RKO (cell line): ENCODE measurements around the gene NPFFR1.
"Not testable (repeated sequence)": the region's sequence is repeated elsewhere in the genome, so short reads cannot be mapped to it uniquely, and the experiment has no call there.

Experiments
- DNase-seq: peaks from one replicate; pipeline ENCODE4 v3.0.0-alpha.2; 2016; ENCODE audit warnings: low spot score

The NPFFR1 gene

DNA sequence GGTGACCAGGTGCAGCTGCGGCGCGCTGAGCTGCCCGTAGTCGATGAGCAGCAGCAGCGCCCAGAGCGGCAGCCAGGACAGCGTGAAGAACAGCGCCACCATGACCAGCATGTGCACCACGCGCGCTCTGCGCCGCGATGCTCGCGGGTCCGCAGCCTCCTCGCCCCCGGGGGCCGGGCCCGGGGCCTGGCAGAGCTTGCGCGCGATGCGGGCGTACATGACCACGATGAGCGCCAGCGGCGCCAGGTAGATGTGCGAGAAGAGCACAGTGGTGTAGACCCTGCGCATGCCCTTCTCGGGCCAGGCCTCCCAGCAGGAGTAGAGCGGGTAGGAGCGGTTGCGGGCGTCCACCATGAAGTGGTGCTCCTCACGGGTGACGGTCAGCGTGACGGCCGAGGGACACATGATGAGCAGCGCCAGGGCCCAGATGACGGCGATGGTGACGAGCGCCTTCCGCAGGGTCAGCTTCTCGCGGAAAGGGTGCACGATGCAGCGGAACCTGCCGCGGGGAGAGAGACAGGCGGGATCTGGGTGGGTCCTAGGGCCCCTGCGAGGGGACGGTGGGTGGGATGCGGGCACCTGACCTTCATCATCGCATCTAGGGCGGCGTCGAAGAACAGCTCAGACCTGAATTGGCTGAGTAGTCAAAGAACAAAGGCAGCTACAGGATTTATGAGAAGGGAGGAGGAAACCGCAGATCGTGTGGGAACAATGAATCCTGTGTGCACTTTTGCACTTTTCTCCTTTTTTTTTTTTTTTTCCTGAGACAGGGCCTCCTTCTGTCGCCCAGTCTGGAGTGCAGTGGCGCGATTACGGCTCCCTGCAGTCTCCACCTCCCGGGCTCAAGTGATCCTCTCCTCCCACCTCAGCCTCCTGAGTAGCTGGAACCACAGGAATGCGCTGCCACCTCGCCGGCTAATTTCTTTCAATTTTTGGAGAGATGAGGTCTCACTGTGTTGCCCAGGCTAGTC is 28.2 kb downstream of the NPFFR1 start:
- DNase-seq, result no peak

DNA sequence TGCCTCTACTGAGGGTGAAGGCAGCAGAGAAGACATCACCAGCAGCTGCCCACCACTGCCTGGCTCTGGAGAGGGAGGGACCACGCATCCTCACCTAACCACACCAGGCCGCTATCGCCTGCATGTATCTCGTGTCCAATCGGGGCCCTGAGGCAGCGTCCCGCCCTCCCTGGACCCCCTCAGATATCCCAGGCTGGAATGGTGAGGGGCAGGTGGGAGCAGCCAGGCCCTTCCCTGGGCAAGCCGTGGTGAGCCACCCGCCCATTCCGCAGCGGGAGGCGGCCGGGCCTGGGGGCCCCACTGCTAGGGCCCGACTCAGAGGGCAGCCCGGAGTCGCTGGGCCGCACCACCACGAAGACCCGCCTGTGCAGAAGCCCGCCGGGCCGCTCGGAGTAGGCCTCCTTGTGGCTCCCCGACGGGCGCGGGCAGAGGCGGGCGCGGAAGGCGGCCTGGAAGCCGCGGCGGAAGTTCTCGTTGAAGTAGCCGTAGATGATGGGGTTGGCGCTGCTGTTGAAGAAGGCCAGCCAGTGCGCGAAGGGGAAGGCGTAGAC is 29.0 kb downstream of the NPFFR1 start:
- DNase-seq, result no peak

DNA sequence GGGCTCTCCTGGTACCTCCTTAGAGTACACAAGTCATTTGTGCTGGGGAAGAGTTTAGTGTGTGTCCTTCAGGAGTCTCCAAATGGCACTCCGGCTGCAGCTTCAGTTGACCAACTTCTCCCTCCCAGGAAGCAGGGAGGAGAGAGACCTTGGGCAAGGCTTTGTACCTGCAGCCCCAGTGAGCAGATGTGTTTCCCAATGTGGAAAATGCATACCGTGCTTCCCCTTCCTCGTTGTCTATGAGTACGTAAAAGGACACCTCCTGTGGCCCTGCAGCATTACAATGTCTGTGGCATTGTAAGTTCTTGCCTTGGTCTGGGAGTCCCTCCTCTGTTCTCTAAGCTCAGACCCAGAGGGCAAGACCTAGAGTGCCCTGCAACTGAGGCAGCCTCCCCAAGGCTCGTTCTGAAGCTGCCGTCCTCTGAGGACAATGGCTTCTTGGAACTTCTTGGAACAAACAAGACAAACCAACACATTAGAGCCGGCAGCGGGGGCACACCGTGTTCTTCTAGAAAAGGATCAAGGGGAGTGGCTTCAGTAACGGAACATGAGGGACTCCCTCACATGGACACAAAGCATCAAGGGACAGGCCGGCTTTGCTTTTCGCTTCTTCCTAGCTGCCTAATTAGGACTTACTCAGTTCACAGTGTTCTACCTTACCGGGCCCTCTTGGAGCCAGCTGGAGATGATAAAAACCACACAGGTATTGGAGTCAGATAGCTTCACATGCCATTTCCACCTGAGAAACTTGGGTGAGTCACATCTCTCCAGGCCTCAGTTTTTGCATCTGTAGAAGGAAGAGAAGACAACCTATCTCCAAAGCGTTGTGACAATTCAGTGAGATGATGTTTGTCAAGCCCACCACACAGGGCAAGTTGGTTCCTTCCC is 29.7 kb downstream of the NPFFR1 start:
- no peak for DNase-seq

DNA sequence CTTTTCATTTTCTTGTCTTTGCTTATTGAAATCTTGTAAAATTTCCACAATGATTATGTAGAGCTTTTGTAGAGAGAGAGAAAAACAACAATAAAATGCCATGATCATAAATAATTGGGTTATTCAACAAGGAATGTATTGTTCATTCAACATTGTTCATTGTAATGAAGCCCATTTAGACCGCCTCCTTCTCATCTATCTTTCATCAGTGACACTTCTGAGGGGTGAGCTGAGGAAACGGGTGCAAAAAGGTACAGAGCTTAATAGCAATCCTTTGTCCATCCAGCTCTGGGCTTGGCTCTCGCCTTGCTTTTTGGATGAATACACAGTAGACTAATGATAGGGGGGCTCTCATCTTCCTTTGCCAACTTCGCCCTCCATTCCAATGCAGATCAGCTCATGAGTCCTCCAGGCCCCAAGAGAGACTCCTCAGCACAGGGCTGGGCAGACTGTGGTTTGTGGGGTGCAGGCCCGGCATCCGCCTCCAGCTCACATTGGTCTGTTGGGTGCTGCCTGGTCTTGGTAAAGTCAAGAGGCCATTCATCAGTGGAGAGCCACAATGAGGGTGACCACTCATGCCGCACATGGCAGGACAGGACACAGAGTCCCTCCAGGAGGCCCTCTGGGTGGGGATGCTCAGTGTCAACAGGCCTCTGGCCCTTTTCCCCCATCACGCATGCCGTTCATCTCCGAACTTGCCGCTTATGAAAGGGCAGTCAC is 32.7 kb downstream of the NPFFR1 start:
- no peak for DNase-seq

DNA sequence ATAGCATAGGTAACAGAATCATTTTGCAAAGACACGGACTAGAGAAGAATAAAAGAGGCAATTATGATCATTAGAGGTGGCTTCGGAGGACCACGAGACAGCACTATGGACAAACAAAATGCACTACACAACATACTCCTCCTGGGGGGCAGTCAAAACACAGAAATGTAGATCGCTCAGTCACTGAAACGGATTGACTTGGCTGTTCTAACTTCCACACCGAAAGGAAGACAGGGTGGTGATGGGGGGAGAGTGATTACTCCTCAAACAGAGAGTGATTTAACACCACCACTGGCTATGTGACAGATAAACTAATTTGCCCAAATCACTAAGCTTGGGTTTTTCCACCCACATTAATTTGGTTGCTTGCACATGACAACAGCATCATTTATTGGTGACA is 36.4 kb downstream of the NPFFR1 start:
- no peak for DNase-seq

DNA sequence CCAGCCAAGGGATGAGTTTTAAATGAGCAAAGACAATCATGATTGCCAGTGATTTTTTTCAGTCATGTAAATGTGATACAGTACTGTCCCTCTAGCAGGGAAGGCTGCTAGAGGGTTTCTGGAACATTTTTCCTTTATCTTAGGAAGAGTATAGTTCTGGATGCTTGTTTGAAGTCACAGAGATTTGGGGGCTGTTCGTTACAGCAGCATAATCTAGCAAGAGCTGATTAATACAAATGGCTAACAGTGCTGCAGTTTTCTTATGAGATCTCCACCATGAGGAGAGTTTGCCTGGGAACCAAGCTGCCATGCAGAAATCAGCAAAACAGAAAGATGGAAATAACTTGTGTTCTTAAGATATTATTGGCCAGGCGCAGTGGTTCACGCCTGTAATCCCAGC is 42.7 kb downstream of the NPFFR1 start:
- no peak for DNase-seq

DNA sequence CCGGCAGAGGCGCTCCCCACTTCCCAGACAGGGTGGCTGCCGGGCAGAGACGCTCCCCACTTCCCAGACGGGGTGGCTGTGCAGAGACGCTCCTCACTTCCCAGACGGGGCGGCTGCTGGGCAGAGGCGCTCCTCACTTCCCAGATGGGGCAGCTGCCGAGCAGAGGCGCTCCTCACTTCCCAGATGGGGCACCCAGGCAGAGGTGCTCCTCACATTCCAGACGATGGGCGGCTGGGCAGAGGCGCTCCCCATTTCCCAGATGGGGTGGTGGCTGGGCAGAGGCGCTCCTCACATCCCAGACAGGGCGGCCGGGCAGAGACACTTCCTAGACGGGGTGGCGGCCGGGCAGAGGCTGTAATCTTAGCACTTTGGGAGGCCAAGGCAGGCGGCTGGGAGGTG is 43.8 kb downstream of the NPFFR1 start:
- DNase-seq, result not testable (repeated sequence)

DNA sequence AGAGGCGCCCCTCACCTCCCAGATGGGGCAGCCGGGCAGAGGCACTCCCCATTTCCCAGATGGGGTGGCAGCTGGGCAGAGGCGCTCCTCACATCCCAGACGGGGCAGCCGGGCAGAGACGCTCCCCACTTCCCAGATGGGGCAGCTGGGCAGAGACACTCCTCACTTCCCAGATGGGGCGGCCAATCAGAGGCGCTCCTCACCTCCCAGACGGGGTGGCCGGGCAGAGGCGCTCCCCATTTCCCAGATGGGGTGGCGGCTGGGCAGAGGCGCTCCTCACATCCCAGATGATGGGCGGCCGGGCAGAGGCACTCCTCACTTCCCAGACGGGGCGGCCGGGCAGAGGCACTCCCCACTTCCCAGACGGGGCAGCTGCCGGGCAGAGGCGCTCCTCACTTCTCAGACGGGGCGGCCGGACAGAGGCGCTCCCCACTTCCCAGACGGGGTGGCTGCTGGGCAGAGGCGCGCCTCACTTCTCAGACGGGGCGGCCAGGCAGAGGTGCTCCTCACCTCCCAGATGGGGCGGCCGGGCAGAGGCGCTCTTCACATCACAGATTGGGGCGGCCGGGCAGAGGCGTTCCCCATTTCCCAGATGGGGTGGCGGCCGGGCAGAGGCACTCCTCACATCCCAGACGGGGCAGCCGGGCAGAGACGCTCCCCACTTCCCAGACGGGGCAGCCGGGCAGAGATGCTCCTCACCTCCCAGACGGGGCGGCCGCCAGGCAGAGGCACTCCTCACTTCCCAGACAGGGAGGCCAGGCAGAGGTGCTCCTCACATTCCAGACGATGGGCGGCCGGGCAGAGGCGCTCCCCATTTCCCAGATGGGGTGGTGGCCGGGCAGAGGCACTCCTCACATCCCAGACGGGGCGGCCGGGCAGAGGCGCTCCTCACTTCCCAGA is 44.5 kb downstream of the NPFFR1 start:
- not testable (repeated sequence) for DNase-seq

DNA sequence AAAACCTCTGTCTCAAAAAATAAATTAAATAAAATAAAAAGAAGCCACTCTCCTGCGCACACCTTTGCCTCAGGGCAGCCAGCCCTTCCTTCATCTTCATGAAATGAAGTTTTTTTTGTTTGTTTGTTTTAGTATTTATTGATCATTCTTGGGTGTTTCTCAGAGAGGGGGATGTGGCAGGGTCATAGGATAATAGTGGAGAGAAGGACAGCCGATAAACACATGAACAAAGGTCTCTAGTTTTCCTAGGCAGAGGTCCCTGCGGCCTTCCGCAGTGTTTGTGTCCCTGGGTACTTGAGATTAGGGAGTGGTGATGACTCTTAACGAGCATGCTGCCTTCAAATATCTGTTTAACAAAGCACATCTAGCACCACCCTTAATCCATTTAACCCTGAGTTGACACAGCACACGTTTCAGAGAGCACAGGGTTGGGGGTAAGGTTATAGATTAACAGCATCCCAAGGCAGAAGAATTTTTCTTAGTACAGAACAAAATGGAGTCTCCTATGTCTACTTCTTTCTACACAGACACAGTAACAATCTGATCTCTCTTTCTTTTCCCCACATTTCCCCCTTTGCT is 45.8 kb downstream of the NPFFR1 start:
- not testable (repeated sequence) for DNase-seq

DNA sequence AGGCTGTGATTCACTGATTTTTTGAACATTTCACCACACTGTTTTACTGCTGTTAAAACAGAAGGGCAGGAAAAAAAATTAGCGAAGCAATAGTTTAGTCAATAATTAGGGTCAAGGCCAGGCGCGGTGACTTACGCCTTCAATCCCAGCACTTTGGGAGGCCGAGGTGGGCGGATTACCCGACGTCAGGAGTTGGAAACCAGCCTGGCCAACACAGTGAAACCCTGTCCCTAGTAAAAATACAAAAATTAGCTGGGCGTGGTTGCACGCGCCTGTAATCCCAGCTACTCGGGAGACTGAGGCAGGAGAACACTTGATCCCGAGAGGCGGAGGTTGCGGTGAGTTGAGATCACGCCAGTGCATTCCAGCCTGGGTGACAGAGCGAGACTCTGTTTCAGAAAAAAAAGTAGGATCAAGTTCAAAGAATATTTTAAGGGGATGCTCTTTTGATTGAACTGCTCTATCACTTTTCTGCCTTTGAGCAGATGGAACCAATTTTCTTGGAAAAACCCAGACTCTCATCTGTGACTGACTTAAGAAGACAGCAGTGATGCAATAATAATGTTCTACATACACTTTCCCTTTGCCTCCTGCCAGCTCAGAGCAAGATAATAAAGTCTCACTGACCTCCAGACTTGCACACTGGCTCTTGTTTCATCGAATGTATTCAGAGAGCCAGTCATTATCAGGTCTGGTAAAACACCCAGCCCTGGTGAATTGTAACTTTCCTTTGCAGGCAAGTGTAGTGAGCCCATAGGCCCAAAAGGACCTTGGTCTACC is 48.9 kb downstream of the NPFFR1 start:
- DNase-seq, result peak; percentile 18

DNA sequence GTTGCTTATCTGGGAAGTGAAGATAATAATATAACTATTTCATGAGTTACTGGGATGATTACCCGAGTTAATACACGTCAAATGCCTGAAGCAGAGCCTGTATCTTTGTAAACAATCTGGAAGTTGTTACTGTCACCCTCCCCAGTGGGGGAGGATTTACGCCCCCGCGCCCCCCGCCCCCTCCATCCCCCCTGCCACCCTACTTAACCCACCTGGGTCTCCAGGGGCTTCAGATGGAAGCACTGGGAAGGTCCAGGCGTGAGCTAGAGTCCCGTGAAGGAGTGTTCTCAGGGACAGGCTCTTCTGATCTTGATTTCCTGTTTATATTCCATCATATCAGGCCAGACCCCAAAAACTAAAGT is 49.9 kb downstream of the NPFFR1 start:
- DNase-seq, result no peak

DNA sequence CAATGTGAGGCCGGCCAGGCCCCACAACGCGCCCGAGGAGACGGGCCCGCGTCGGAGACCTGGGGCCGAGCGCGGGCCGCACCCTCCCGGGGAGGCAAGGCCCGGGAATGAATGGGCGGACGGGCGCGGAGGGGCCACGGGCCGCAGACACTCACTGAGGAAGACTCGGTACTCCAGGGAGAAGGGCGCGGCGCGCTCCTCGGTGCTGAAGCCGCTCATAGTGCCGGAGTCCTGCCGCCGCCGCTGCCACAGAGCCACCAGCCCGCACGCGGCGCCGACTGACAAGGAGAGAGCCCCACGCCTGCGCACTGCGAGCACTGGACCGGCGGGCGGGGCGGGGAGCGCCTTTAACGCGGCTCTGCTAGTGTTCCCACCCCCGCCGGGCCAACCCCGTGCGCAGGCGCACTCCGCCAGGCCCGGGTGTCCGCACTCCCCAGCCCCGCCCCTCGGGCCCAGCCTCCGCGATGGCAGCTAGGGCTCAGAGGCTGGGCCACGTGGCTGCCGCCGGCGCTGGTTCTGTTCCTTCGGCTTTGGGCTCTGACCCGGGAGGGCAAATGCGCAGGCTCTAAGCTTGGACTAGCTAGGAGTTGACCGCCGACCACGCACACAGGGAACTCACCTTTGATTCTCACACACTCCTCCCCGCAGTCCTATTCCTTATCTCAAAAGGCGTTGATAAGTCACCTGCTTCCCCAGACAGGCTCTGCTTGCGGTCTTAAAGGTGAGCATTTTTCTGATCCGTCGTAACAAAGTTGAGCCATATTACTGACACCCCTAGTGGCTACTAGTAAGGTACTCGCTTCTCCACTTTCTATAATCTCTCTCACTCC is 50.5 kb downstream of the NPFFR1 start, which contains the start of gene PPA1:
Gene PPA1, minus strand, starts transcription at position 321 of the 830 bp plus-strand sequence. Its CDS starts 102 bp downstream, at position 219.
- peak; percentile 97 for DNase-seq

DNA sequence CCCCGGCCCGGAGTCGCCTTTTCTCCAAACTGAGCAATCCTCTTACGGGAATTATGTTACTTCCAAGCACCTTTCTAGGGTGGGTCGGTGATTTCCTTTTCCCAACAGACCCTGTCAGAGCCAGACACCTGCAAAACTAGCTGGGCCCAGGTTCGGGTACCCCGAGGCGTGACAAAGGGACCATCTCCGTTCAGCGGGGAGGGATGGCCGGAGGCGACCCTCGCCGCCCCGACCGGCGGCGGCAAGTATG is 51.0 kb downstream of the NPFFR1 start:
- no peak for DNase-seq

DNA sequence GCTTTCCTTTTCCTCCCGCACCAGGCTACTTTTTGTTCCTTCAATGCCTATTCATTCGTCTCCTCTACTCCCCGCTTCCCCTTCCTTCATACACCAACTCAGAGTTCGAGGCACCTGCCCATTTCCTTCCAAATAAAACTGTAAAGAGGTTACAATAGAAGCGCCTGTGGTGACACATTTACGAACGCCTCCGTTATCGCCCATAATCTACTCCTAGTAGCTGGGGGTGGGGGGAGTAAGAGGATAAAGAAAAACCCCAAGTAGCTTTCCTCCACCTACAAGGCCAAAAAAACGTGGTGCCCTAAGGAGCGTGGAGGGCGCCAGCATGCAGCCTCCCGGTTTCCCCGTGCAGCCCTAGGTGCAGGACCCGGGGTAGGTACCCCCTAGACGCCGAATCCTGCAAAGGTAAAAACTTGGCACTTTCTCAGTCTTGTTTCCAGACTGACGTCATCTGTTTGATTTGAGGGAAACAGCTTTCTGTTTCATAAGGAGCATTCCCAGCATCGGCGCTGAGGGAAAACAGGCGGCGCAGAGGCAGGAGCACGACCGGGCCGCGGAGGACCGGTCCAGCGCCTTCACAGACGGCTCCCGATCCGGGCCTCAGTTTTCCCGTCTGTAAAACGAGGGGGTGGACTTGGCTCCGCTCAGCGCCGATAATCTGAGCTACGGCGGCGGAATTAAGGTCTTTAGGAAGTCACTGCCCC is 51.5 kb downstream of the NPFFR1 start:
- DNase-seq, result peak; percentile 75

DNA sequence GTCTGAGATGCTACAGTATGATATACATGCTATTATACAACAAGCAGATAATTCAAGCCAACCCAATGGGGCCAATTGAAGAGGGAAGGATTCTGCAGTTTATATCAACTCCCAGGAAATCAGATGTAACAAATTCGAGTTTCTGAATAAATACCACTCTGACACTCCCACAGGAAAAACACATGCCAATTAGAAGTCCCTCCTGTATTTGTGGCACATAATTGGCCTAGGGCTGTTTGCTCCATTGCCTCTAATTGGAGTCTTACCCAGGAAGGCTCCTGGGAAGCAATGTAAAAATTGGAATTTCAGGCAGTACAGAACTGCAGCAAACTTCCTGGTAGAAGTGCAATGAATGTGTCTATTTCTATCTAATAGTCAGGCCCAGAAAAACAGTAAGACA is 55.3 kb downstream of the NPFFR1 start:
- DNase-seq, result no peak

DNA sequence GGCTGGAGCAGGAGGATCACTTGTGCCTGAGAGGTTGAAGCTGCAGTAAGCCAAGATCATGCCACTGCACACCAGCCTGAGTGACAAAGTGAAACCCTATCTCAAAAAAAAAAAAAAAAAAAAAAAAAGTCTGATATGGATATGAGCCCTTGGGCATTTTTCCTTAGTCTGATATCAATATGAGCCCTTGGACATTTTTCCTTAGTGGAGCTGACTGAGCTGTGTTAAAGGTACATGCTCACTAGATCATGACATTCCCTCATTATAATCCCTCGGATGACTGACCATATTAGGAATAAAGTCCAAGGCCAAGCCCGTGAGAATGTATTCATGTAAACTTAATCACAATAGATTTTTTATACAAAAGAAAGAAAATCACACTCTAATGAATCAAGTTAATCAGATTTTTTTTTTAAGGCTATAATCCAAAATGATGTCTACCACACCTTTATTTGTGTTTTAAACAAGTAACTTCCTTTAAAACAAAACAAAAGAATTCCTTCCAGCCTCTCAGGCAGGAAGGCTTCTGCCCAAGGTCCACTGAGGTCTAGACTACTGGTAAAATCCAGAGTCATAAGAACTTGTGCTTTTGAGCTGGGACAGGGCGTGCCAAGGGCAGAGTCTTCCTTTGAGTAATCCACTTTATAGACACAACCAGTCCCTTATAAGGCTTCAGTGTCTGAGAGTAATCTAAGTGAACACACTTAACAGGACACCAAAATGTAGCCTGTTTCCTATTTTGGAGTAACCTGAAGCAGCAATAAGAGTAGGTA is 56.1 kb downstream of the NPFFR1 start:
- DNase-seq, result no peak

DNA sequence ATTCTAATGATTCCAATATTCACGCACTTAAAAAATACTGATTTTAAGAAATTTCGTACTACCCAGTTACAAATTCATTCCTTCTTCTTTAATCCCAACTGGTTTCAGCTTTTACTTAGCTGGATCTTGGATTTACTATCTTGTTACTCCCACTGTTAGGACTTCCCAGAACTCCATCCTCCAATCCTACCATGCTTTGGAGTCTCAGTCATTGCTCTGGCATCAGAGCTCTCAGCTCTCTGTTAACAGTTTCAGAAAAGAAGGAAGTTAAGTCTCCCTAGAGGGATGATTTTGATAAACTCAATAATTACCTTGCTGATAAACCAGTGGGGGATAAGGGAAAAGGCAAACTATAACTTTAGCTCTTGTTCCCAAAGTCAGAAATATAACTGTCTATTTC is 60.1 kb downstream of the NPFFR1 start:
- no peak for DNase-seq
